ENCODE data around the gene THAP11. TPM values are rescaled to one million over a fixed set of nuclear protein-coding genes. Genes with fewer than 3 reads are reported as not detected.

THAP11 gene
- total and polyA plus RNA-seq, 2 of the 13 experiments (the other 11 are each of a cell fraction or from before 2014, with no cell fraction given): 44.2 to 53.4 TPM

DNA sequence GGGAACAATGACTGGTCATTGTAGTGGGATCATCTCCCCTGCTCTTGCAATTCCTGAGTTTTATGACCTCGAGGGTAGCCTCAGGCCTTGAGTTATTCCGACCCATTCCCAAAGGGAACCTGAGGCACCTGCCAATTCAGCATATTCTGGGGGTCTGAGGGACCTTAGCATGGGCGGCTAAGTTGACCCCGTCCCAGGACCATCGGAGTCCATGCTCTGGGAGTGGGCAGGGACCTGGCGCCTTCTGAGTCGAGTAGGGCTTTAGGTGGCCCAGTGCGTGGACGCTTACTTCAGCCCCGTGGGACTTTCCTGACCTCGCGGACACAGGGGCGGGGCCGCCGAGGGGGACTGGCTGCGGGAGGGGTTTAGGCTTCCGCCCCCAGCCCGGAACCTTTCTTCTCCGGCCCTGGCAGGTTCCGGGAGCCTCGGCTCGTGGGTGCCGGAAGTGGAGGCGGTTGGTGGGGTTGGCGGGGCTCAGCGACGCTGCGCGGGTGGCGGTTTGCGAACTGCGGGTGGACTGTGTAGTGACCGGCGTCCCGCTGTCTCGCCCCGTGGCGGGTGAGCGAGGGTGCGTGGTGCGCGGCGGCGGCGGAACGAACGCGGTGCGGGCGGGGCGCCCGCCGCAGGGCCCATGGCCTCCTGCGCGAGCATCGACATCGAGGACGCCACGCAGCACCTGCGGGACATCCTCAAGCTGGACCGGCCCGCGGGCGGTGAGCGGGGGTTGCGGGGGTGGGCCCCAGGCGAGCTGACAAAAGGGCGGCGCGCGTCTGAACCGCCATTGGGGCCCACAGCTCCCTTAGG, 30.7 kb downstream of the THAP11 start, which contains the start of gene EDC4 (continued):
- TF ChIP-seq ZSCAN9 (CRISPR knock-in tag; IDR thresholded peaks at IDR 0.05; ENCODE audit: borderline replicate concordance): peak; percentile 78
- TF ChIP-seq, protein P1, sequence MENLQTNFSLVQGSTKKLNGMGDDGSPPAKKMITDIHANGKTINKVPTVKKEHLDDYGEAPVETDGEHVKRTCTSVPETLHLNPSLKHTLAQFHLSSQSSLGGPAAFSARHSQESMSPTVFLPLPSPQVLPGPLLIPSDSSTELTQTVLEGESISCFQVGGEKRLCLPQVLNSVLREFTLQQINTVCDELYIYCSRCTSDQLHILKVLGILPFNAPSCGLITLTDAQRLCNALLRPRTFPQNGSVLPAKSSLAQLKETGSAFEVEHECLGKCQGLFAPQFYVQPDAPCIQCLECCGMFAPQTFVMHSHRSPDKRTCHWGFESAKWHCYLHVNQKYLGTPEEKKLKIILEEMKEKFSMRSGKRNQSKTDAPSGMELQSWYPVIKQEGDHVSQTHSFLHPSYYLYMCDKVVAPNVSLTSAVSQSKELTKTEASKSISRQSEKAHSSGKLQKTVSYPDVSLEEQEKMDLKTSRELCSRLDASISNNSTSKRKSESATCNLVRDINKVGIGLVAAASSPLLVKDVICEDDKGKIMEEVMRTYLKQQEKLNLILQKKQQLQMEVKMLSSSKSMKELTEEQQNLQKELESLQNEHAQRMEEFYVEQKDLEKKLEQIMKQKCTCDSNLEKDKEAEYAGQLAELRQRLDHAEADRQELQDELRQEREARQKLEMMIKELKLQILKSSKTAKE (CRISPR knock-in tag; IDR thresholded peaks at IDR 0.05; ENCODE audit: borderline replicate concordance): peak; percentile 77; the same call in 1 of the 2 replicates
- TF ChIP-seq, protein P2, sequence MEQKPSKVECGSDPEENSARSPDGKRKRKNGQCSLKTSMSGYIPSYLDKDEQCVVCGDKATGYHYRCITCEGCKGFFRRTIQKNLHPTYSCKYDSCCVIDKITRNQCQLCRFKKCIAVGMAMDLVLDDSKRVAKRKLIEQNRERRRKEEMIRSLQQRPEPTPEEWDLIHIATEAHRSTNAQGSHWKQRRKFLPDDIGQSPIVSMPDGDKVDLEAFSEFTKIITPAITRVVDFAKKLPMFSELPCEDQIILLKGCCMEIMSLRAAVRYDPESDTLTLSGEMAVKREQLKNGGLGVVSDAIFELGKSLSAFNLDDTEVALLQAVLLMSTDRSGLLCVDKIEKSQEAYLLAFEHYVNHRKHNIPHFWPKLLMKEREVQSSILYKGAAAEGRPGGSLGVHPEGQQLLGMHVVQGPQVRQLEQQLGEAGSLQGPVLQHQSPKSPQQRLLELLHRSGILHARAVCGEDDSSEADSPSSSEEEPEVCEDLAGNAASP (CRISPR knock-in tag; IDR thresholded peaks at IDR 0.05; ENCODE audit: borderline replicate concordance): peak; percentile 83
- TF ChIP-seq ZEB1 (IDR thresholded peaks at IDR 0.05; ENCODE audit: insufficient replicate concordance, low read depth): peak; percentile 79
- TF ChIP-seq, protein P3, sequence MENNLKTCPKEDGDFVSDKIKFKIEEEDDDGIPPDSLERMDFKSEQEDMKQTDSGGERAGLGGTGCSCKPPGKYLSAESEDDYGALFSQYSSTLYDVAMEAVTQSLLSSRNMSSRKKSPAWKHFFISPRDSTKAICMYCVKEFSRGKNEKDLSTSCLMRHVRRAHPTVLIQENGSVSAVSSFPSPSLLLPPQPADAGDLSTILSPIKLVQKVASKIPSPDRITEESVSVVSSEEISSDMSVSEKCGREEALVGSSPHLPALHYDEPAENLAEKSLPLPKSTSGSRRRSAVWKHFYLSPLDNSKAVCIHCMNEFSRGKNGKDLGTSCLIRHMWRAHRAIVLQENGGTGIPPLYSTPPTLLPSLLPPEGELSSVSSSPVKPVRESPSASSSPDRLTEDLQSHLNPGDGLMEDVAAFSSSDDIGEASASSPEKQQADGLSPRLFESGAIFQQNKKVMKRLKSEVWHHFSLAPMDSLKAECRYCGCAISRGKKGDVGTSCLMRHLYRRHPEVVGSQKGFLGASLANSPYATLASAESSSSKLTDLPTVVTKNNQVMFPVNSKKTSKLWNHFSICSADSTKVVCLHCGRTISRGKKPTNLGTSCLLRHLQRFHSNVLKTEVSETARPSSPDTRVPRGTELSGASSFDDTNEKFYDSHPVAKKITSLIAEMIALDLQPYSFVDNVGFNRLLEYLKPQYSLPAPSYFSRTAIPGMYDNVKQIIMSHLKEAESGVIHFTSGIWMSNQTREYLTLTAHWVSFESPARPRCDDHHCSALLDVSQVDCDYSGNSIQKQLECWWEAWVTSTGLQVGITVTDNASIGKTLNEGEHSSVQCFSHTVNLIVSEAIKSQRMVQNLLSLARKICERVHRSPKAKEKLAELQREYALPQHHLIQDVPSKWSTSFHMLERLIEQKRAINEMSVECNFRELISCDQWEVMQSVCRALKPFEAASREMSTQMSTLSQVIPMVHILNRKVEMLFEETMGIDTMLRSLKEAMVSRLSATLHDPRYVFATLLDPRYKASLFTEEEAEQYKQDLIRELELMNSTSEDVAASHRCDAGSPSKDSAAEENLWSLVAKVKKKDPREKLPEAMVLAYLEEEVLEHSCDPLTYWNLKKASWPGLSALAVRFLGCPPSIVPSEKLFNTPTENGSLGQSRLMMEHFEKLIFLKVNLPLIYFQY (CRISPR knock-in tag; IDR thresholded peaks at IDR 0.05; ENCODE audit: borderline replicate concordance): peak; percentile 92
- TF ChIP-seq, protein P4, sequence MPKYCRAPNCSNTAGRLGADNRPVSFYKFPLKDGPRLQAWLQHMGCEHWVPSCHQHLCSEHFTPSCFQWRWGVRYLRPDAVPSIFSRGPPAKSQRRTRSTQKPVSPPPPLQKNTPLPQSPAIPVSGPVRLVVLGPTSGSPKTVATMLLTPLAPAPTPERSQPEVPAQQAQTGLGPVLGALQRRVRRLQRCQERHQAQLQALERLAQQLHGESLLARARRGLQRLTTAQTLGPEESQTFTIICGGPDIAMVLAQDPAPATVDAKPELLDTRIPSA (CRISPR knock-in tag; IDR thresholded peaks at IDR 0.05; ENCODE audit: borderline replicate concordance): peak; percentile 37; the same call in 1 of the 2 replicates
- TF ChIP-seq ZNF75D (CRISPR knock-in tag; IDR thresholded peaks at IDR 0.05; ENCODE audit: borderline replicate concordance): no peak
- TF ChIP-seq ZNF747 (CRISPR knock-in tag; IDR thresholded peaks at IDR 0.05; ENCODE audit: borderline replicate concordance): peak; percentile 98
- TF ChIP-seq ZNF501 (CRISPR knock-in tag; IDR thresholded peaks at IDR 0.05): peak; percentile 95
- no peak for TF ChIP-seq ZBTB21 (CRISPR knock-in tag; IDR thresholded peaks at IDR 0.05)
- peak; percentile 82; the same call in 1 of the 2 replicates for TF ChIP-seq ZNF839 (CRISPR knock-in tag; IDR thresholded peaks at IDR 0.05; ENCODE audit: borderline replicate concordance)
- TF ChIP-seq SCMH1 (CRISPR knock-in tag; IDR thresholded peaks at IDR 0.05; ENCODE audit: borderline replicate concordance): no peak
- TF ChIP-seq ZNF780A (CRISPR knock-in tag; IDR thresholded peaks at IDR 0.05): peak; percentile 85; the same call in 1 of the 2 replicates
- peak; percentile 86 for TF ChIP-seq U2AF1 (optimal IDR thresholded peaks at IDR 0.05; ENCODE audit: low read depth, low read length)
- TF ChIP-seq HCFC1 (IDR thresholded peaks at IDR 0.05; ENCODE audit: low read depth, low read length): peak; percentile 76
- TF ChIP-seq, protein P5, sequence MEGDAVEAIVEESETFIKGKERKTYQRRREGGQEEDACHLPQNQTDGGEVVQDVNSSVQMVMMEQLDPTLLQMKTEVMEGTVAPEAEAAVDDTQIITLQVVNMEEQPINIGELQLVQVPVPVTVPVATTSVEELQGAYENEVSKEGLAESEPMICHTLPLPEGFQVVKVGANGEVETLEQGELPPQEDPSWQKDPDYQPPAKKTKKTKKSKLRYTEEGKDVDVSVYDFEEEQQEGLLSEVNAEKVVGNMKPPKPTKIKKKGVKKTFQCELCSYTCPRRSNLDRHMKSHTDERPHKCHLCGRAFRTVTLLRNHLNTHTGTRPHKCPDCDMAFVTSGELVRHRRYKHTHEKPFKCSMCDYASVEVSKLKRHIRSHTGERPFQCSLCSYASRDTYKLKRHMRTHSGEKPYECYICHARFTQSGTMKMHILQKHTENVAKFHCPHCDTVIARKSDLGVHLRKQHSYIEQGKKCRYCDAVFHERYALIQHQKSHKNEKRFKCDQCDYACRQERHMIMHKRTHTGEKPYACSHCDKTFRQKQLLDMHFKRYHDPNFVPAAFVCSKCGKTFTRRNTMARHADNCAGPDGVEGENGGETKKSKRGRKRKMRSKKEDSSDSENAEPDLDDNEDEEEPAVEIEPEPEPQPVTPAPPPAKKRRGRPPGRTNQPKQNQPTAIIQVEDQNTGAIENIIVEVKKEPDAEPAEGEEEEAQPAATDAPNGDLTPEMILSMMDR (CRISPR knock-in tag; IDR thresholded peaks at IDR 0.05): peak; percentile 43
- peak; percentile 87 for TF ChIP-seq SIX4 (CRISPR knock-in tag; IDR thresholded peaks at IDR 0.05)
- TF ChIP-seq PAWR (CRISPR knock-in tag; IDR thresholded peaks at IDR 0.05; ENCODE audit: borderline replicate concordance): no peak
- peak; percentile 86; the same call in 1 of the 2 replicates for TF ChIP-seq ZFP1 (CRISPR knock-in tag; IDR thresholded peaks at IDR 0.05)

Measured in HepG2 (cell line).